ENCODE data around the gene LRRC34.

LRRC34 gene, protein sequence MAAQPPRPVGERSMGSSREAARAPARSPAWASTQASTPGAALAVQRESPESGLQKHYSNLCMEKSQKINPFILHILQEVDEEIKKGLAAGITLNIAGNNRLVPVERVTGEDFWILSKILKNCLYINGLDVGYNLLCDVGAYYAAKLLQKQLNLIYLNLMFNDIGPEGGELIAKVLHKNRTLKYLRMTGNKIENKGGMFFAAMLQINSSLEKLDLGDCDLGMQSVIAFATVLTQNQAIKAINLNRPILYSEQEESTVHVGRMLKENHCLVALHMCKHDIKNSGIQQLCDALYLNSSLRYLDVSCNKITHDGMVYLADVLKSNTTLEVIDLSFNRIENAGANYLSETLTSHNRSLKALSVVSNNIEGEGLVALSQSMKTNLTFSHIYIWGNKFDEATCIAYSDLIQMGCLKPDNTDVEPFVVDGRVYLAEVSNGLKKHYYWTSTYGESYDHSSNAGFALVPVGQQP

DNA sequence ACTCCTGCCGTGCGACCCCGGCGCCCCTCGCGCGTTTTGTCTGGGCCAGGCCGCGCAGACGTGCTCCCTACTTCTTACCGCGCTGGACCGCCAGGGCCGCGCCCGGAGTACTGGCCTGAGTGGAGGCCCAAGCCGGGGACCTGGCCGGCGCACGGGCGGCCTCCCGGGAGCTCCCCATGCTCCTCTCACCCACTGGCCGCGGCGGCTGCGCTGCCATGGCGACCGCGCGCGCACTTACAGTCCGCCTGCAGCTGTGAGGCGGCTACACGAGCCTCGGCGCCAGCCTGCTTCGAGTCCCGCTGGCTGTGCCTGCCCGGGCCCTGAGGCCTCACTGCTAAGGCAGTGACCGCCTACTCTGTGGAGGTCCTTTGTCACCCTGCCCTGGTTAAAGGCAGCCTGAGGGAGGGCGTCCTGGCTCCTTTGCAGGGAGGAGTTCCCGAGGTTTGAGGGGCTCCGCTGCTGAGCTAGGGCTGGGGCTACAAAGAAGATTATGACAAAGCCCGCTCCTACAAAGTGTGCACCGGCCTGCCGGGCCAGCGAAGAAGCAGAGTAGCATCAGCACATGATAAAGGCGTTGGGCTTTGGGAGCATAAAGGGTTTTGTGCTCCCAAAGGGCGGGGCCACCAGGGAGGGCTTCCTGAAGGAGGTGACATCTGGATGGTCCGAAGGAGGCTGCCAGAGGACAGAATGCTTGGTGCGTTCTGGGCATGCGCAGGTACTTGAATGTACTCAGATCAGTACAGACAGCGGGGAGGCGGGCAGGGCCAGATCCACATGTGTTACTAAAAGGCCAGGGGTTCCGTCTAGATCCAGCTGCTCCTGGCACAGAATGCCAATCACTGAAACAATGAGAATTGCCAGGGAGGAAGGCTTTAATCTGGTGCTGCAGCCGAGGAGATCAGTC is at the start of gene LRRC34, which contains the start of gene LRRIQ4:
LRRC34 (minus strand) TSS at position 573 of the 904 bp plus-strand sequence; CDS start at position 217, 356 bp downstream.
LRRIQ4 (plus strand) TSS at position 539 of the 904 bp plus-strand sequence. CDS start 9,052 bp downstream, outside the sequence.
- DNase-seq: peak; percentile 62

DNA sequence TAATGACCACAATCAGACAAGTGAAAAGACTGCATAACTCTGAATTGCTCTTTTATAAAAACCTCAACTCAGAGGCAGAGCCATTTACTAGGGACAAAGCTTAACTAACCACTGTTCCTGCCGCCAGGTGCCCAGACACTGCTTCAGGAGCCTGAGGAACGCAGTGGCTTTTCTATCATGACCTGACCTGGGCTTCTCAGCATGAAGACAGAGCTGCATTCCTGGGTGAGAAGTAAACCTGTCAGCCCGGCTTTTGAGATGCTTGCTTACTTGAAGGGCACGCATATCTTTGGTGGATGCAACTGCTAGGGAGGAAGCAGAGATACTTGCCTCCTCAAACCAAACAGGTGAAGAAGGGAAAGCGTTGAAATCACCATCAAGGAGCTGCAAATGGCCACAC is 49.2 kb upstream of the LRRC34 start:
- DNase-seq: no peak

DNA sequence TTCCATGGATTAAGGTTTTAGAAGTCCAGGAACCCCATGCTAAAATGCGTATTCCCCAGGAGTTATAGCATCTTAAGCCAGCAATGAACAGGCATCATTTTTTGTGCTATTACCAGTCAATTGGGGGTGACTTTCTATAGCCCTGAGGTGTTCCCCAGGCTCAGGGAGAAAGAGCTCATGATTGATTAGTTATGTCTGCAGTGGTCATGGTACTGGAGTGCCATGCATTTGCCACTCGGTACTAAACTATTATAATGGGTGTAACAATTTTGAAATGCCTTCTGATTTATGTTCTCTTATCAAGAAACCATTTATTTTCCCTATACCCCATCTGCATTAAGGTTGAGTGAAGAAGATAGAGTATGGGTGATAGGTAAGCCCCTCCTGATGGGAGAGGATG is 45.1 kb upstream of the LRRC34 start:
- DNase-seq: no peak

DNA sequence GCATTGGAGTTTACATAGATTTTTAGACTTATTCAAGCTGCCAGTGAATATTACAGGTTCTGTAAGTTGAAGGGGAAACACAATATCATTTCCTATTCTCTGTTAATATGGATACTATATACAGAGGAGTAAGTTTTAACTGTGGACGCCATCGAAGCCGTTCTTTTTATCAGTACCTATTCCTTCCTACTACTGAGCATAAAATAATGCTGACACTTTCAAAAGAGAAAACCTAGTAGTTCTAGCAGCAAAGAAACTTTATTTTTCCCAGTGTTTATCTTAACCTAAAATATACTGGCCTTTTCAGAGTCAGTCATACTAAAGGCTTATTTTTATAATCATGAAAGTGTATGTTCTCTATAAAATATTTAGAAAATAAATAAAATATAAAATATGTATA is 42.8 kb upstream of the LRRC34 start:
- no peak for DNase-seq

GRCh38 chr3:169850618-169851017 is 37.9 kb upstream of the LRRC34 start:
- DNase-seq: no peak

DNA sequence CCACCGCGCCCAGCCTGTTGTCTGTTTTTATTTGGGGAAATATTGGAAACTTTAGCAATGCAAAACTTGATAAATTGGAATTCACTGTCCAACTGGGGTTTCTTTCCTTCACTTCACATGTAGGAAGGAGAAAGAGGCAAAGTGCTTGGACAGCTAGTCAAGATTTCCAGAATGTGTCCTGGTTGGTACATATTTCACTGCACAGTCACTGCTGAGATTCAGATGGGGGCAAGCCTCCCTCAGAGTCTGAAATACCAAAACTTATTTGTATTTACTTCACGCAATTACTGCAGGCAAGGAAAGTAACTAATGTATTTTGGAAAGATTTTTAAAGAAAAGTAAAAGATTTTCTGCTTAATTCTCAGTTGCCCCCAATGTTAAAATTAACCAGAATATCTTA is 36.0 kb upstream of the LRRC34 start:
- no peak for DNase-seq

DNA sequence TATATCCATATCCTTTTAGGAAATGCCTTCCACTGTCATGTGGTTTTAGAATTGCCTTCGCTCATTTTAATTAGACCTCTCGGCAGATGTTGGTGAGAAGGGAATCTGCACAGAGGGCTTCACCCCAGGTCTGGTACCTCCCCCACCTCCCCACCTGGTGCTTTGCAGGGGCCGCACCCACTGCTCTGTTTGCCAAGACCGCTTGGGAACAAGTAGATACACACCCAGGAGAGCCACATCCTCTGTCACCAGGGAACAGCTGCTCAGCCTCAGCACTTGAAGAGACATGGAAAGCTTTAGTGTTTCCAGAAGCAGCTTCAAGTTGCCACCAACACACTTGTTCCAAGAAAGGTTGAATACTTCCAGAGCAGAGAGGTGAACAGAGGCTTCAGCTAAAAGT is 35.2 kb upstream of the LRRC34 start:
- DNase-seq: no peak

GRCh38 chr3:169846458-169847193 is 33.9 kb upstream of the LRRC34 start:
- no peak for DNase-seq

GRCh38 chr3:169842960-169843359 is 30.3 kb upstream of the LRRC34 start:
- DNase-seq: no peak

DNA sequence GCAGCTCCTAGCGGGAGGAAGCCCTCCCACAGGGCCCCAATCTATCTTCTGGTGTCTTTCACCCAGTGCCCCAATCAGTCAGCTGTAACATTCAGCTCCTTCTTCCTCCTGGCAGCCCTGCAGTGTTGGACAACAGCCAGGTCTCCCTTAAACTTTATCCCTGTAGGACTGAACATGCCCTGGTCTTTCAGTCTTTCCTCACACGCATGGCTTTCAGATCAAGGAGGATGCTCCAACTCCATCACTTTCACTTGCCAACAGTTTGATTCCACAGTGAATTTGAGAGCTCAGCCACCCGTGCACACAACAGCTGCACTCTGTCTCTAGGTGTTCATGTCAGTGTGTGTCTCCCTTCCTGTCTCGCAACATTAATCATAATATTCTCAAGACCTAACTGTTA is 28.5 kb upstream of the LRRC34 start:
- no peak for DNase-seq

DNA sequence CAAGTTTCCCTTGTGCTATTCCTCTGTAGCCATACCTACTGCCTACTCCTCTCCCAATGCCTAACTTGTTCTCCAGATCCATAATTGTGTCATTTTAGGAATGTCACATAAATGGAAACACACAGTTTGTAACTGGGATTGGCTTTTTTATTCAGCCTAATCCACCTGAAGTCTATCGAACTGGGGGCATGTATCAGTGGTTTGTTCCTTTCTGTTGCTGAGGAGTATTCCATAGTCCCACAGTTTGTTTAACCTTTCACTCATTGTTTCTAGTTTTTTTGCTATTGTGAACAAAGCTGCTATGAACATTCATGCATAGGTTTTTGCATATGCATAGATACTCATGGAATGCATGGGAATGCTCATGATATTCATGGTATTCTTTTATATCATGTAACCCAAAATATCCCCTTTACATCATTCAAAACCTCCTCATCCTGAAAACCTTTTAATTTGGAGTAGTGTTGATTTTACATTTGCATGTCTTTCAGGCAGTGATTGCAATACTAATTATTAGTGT is 25.9 kb upstream of the LRRC34 start:
- no peak for DNase-seq

DNA sequence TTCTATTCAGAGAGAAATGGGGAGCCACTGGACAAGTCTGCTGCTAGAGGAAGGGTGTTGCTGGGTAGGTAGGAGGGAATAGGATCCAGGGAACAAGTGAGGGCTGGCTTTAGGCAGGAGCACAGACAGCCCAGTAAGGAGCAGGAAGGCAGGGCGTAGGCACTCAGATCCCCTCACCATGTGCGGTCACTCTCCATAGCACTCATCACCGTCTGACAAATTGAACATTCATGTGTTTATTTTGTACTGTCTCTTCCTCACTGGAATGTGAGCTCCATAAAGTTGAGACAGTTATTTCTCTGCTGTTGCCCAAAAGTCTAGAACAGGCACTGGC is 24.2 kb upstream of the LRRC34 start:
- DNase-seq: no peak

DNA sequence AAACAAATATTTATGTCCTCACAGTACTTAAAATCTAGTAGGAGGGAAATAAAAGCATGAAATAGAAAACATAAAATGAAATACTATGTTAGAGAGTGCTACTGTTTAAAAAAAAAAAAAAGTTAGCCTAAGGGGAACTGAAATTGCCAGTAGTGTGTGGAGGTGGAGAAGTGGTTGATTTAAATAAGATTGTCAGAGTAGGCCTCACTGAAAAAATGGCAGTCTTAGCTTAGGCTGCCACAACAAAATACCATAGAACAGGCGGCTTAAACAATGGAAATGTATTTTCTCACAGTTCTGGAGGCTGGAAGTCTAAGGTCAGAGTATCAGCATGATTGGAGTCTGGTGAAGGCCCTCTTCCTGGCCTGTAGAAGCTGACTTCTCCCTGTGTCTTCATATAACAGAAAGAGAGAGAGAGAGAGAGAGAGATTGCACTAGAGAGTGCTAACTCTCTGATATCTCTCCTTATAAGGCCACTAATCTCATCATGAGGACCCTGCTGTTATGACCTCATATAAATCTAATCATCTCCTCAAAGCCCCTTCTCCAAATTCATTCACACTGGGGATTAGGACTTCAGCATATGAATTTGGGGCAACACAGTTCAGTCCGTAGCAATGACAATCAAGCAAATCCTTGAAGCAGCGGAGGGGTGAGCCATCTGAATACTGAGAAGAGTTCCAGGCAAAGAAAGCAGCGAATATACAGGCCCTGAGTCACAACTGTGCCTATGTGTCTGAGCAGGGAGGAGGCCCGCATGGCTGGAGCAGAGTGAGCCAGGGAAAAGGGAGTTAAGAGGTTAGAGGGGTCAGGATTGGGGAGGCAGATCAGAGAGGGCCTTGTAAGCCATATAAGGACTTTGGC is 23.6 kb upstream of the LRRC34 start:
- no peak for DNase-seq

DNA sequence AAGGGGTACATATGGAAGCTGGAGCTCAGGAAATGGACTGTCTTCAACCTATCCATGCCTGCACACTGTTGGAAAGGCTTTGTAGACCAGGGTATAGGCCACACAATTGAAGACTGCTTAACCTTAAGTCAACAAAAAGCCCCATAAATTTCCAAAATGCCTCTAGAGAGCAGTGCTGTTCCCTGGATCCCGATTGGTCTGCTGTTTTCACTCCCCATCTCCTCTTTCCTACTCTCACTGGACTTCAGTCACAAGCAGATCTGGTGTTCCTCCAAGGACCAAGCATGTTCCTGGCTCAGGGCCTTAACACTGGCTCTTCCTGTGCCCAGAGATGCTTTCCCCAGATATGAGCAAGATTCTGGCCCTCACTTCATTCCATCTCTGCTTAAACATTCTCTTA is 22.8 kb upstream of the LRRC34 start:
- no peak for DNase-seq

DNA sequence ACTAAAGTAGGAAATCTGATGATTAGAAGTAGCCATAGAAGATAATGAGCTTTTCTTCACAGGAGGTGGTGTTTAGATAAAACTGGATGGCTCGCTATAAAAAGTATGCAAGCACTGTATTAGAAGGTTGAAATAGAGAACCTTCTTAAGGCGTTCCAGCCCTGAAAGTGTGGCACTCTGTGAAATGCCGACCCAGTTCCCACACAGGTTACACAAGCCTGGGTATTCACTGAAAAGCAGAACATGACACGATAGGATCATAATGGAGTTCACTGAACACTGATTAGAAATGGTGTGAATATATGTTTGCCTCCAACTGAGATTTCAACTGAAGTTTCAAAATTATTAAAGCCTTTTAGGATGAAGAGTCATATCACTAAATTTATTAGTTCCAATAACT is 15.0 kb upstream of the LRRC34 start:
- DNase-seq: no peak

DNA sequence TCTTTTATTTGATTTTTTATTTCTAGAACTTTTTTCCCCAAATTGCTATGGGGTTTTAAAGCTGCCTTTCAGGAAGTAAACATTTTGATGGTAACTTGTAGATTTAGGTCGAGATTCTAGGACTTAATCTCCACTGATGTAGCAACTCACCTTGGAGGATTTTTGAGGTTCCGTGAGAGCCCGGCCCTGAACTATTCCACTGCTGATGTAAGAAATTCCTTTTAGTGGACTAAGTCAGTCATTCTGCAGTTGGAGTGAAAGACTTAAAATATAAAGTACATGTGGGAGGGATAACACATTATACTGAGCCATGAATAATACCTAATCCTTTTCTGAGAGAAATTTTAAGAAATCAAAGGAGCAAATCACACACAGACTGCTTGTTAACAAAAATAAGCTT is 12.6 kb upstream of the LRRC34 start:
- DNase-seq: no peak

- no peak for DNase-seq
These were observed 10.3 kb upstream of the LRRC34 start for GRCh38 chr3:169822983-169823382.

DNA sequence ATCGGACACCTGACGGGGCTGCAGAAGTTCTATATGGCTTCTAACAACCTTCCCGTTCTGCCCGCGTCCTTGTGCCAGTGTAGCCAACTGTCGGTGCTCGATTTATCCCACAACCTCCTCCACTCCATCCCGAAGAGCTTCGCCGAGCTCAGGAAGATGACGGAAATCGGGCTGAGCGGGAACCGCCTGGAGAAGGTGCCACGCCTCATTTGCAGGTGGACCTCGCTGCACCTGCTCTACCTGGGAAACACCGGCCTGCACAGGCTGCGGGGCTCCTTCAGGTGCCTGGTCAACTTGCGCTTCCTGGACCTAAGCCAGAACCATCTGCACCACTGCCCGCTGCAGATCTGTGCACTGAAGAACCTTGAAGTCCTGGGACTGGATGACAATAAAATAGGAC is 9.8 kb upstream of the LRRC34 start:
- DNase-seq: no peak

- no peak for DNase-seq
These were observed 9.4 kb upstream of the LRRC34 start for GRCh38 chr3:169822091-169822490.

DNA sequence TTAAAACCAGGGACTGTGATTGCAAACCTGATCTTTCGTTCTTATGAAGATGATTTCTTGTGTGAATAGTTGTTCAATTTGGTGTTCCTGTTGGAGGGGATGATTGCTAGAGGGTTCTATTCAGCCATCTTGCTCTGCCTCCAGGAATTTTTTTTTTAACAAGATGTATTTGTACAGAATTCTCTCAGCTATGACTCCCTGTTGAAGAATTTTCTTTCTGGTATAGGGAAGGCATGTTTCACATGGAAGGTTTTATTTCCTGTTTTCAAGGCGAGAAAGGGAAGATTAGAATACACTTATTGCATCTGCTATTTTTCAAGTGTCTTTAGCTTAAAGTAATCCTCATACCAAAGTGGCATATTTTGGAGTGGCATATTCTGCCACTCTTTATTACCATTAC is 5.6 kb upstream of the LRRC34 start:
- no peak for DNase-seq

DNA sequence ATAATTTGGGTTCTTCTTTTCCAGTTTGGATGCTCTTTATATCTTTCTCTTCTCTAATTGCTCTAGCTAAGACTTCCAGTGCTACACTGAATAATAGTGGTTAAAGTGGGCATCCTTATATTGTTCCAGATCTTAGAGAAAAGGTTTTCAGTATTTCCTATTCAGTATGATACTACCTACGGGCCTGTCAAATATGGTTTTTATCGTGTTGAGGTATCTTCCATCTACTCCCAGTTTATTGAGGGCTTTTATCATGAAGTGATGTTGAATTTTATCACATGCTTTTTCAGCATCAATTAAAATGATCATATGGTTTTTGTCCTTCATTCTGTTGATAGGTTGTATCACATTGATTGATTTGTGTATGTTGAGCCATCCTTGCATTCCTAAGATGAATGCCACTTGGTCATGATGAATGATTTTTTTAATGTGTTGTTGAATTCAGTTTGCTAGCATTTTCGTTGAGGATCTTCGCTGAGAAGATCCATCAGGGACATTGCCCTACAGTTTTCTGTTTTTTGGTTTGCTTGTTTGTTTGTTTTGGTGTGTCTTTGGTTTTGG is 3.0 kb upstream of the LRRC34 start:
- no peak for DNase-seq
